GM19372 (cell line): Measurements from ENCODE around the gene TET3.

ENCODE experiments used
- ATAC-seq: cut with Tn5 transposase; IDR thresholded peaks from one replicate; pipeline ENCODE4 v1.9.1; 2021; ENCODE audit warnings: mild to moderate bottlenecking, low read depth, moderate library complexity; ENCODE audit not compliant: unreplicated experiment

Gene TET3

GRCh38 chr2:74002505-74003421, 18.1 kb downstream of the TET3 start:
- peak; percentile 95 for ATAC-seq

GRCh38 chr2:74003494-74004211, 18.9 kb downstream of the TET3 start:
- no peak for ATAC-seq

DNA sequence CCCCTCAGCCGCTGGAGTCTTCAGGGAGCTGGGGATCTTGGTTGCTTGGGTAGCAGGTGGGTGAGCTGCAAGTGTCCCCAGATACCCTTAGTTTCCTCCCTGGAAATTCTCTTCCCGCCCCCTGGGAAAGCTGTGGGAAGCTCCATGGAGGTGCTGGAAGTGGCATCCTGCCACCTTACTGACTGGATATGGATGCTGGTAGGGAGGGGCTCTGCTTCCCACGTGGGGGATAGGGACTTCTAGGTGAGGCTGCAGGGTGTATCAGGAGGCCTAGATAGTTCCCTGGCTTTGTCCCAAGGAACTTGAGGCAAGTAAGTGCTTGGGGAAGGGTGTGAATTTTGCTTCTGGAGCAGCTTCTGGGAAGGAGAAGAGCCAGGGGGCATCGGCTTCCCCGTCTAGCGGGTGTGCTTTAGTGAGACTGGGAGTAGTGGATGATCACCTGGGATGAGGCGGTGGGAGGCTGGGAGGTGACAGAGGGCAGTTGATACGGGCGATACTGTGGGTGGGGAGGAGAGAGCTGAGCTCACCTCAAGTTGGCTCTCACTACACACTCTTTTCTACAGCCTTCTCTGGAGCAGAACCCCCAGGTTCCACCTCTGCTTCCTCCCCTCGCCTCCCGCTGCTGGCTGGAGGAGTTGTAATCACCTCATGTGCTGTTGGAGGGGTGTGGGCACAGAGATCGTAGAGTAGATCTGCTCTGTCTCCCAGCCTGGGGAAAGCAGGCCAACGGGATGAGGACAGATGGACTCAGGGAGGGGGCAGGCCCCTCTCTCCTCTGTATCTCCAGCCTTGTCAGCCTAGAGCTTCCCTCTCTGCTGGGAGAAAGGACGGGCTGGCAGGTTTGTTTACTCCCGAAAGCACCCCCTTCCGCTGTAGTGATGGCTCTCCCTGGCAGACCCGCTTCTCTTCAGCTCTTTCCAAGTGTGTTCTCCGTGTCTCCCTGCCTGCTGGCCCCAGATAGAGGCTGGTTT, 19.8 kb downstream of the TET3 start:
- ATAC-seq: no peak

DNA sequence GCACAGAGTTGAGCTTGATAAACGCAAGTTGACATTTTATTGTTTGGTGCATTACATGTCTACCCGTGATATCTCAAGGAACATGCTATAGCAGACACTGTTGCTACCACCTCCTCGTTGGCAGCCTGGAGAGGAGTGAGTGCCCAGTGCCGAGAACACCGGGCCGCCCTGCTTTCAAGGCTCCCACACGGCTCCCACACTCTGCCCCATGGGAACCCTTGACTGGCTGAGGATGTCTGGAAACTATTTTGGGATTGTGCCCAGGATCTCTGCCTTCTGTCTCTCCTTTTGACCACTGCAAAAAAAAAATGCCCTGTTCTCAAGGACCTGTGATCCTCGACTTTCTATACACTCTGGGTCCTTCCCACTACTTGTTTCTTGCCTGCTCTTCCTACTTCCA, 21.1 kb downstream of the TET3 start:
- no peak for ATAC-seq

GRCh38 chr2:74006459-74006858, 21.7 kb downstream of the TET3 start:
- ATAC-seq: no peak

DNA sequence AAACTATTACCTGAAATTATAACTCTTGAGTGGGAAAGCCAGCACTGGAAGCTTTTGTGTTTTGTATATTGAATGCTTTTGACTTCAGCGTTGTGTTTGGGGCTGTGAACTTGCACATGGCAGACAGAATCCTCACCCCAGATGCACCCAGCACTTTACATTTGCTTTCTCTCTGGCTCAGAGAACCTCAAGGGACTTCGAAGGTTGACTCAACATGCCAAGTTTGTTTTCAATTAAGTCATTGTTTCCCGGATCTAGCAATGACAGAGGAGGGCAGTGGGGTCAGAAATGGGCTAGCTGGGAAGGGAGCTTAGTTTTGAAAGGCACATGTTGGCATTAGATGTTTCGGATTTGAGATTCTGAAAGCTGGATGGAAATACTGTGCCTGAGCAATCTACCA, 22.4 kb downstream of the TET3 start:
- ATAC-seq: no peak

- no peak for ATAC-seq
These were observed 23.0 kb downstream of the TET3 start for GRCh38 chr2:74007711-74008110.

DNA sequence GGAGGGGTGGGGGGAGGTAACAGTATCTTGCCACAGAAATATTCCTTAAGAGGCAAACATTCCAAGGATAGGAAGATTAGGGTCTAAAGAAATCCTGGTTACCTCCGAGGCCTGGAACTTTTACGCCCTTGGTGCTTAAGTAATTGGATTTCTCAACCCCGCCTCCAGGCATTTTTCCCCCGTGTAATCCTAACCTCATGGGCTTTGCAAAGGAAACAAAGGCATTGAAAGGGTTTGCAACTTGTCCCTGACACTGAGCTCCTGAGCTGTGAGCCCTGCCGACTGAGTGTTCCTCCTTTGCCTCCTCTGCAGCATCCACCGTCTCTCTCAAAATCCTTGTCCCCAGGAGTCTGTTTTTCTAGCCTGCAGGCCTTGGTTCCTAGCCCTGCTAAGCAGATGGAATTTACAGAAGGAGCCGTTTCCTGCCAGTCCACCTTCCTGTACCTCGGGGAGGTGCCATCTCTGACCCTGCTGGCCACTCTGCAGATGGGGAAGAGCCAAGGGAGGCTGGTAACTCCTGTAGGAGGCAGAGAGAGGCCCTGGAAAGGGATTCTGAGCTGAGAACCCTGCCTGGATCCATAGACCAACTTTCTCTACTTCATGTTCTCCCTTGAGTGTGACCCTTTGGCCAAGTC, 24.2 kb downstream of the TET3 start:
- no peak for ATAC-seq

DNA sequence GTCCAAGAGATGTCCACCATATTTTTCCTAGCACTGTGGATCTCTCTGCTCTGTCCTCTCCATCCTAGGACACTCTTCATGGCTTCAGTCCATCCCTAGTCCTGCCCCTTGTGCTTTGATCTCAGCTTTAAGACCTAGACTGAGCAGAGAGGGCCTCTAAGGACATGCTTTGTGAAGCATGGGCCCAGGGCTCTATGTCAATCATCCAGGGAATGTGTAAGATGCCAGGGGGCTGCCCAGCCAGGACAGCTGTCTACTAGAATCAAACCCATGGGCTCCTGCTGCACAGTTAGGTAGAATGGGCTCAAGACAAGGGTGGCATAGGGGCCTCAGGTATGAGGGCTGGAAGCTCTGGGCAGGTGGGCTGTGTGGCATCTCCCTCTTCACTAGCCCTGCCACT, 24.9 kb downstream of the TET3 start:
- ATAC-seq: no peak

DNA sequence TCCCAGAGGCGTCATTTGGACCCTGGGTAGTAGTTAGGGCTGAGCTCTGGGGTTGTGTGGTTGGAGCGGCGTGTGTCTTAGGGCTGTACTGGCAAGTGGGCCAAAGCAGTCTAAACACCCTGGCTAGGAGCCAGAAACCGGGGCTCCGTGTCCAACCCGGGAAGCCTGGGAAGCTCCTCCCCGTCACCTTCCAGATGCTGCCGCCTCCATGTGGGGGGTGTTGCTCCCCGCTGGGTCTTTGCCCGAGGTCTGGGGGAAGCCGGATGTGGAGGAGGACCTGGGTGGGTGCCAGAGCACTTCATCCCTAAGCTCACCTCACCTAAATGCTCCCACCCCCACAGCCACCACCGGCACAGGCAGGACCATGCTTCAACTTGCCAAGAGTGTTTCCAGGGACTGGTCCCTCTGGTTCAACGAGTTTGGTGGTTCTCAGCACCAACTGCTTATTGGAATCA, 25.4 kb downstream of the TET3 start:
- no peak for ATAC-seq

DNA sequence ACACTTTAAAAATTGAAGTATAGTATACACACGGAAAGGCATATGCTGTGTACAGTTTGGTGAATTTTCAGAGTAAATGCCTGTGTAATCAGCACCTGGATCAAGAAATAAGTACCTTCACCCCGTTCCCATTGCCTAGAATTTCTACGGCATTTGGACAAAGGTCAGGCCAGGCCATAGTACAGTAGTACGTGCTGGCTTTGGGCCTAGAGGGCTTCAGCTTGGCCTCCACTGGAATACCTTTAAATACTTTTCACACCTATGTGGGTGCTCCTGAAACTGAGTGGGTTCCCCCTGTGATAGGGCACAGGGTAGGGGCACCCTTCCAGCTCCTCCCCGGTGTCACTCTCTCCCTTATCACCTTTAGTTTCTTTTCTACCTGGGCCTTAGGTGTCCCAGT, 26.5 kb downstream of the TET3 start:
- no peak for ATAC-seq

GRCh38 chr2:74014813-74015212, 30.1 kb downstream of the TET3 start:
- ATAC-seq: no peak

DNA sequence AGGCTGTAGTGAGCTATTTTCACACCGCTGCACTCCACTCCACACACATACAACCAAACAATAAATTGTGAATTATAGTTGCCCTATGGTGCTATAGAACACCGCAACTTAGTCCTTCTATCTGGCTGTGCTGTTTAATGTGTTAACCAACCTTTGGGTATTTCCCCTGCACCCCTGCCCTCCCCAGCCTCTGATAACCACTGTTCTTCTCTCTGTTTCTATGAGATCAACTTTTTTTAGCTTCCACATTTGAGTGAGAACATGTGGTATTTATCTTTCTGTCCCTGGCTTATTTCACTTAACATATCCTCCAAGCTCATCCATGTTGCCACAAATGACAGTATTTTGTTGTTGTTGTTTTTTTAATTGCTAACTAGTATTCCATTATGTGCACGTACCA, 32.5 kb downstream of the TET3 start:
- peak; percentile 56 for ATAC-seq

- ATAC-seq: no peak
These were observed 34.8 kb downstream of the TET3 start for GRCh38 chr2:74019516-74019915.

DNA sequence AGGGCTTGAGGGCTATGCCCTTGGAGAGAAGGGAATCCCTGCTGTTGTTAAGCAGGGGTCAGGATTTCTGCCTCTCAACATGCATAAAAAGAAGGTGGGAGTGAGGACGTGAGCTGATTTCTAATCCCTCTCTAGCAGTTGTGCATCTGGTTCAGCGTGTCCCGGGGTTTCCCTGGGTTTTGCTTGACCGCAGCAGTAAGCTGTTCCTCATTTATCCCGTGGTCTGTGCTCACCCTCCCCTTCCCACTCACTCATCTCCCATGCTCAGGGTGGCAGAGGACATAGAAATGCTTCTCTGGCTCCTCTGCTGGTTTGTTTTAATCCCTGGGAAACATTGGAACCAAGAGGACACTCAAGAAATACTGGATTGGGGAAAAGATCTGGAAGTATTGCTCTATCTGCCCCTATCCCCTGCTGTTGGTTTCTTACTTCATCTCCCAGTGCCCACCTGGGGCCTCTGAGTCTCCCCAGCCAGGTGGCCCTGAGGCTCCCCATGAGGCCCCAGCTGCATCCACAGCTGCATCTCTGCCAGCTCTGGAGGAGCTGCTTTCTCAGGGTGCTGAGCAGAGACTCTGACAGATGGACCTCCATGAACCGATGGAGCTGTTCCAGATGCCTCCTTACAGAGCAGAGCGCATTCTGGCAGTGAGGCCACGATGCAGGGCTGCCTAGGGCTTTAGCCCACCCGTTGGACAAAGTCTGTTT, 36.1 kb downstream of the TET3 start:
- no peak for ATAC-seq

DNA sequence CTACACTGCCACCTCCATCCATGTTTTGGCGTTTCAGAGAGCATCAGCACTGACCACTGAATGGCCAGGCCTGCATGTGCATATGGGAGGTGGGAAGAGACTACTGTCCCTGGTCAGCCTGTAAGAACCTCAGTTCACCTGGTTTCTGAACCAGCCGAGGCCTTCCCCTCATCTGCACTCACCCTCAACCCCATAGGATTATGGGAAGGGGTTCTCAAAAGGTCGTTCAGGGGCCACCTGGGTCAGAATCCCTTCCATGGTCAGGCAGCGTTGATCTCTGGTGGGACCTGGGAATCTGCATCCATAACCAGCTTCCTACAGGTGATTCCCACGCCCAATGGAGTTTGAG, 36.7 kb downstream of the TET3 start:
- ATAC-seq: no peak

GRCh38 chr2:74024216-74024615, 39.5 kb downstream of the TET3 start:
- ATAC-seq: no peak

GRCh38 chr2:74025971-74026612, 41.4 kb downstream of the TET3 start:
- no peak for ATAC-seq

DNA sequence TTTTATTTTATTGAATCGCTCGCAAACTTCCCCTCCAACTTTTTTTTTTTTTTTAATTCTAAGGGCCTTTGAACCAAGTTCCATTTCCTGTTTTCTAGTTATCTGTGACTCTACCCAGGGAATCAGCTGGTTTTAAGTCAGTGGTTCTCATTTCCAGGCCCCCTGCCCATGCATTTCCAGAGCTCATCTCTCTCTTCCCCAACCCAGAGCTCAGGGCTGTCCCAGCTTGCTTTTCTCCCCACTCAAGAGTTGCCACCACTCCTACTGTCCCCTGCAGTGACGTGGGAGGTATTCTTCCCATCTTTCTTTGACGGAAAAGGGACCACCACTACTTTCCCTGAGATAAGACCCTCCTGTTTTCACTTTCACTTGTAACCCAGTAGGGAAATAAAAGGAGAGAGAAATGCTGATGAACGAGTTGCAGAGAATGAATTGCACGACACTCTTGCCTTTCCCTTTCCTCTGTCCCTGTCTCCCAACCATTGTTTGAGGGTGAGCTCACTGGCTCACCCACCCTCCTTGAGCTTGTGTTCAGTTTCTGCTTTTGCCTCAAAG, 42.1 kb downstream of the TET3 start:
- ATAC-seq: no peak
